CD8-positive, alpha-beta memory T cell (primary cell): ENCODE results near the gene CTIF. TPM values are rescaled to one million over a fixed set of nuclear protein-coding genes. Genes with fewer than 3 reads are reported as not detected.

Experiments used
- CTCF ChIA-PET: fragments of 350-600 bp; sonication (Branson Sonifier 250); formaldehyde crosslinking; loops from one replicate; lab custom pipeline; 2021; ENCODE audit warnings: antibody characterized with exemption; lab: Charles Lee
- POLR2A ChIA-PET: fragments of 350-600 bp; sonication (Branson Sonifier 250); formaldehyde crosslinking; loops from one replicate; lab custom pipeline; 2021; ENCODE audit warnings: antibody characterized with exemption; lab: Charles Lee
- DNase-seq, 5 donors: peaks; one replicate each; pipeline versions ENCODE4 v3.0.0 to v3.0.0-alpha.2; 2020 to 2022; ENCODE audit warnings: mixed read lengths in 1 of 5
- H3K27ac ChIP-seq: one replicate; pipeline ENCODE4 v1.7.0; 2013; ENCODE audit warnings: low read depth, mild to moderate bottlenecking, low read length, moderate library complexity
- H3K27me3 ChIP-seq: 2 replicates; pipeline ENCODE4 v1.7.0; 2013; ENCODE audit warnings: low read length, mild to moderate bottlenecking; ENCODE audit not compliant: insufficient read depth, poor library complexity, severe bottlenecking
- H3K36me3 ChIP-seq: 2 replicates; pipeline ENCODE4 v1.7.0; 2013; ENCODE audit warnings: mild to moderate bottlenecking, low read length, moderate library complexity; ENCODE audit not compliant: insufficient read depth
- H3K4me1 ChIP-seq: 2 replicates; pipeline ENCODE4 v1.7.0; 2013; ENCODE audit warnings: mild to moderate bottlenecking, low read length, moderate library complexity; ENCODE audit not compliant: insufficient read depth
- H3K4me3 ChIP-seq: 2 replicates; pipeline ENCODE4 v1.7.0; 2013; ENCODE audit warnings: mild to moderate bottlenecking, low read length
- H3K9me3 ChIP-seq: 2 replicates; pipeline ENCODE4 v1.7.0; 2013; ENCODE audit warnings: mild to moderate bottlenecking, low read length
- H3K27ac Mint-ChIP-seq, 8 donors: one replicate each; pipeline ENCODE4 v1.8.0; 2020 to 2021; ENCODE audit warnings: mixed read lengths in 8 of 8, mild to moderate bottlenecking in 6 of 8, inconsistent platforms in 3 of 8, moderate library complexity in 3 of 8
- H3K27me3 Mint-ChIP-seq, 2 donors: one replicate each; pipeline ENCODE4 v1.8.0; 2020 to 2021; ENCODE audit warnings: mixed read lengths in 2 of 2, mild to moderate bottlenecking in 1 of 2, moderate library complexity in 1 of 2
- H3K36me3 Mint-ChIP-seq, 3 donors: one replicate each; pipeline ENCODE4 v1.8.0; 2020 to 2021; ENCODE audit warnings: mixed read lengths in 3 of 3, inconsistent platforms in 1 of 3, mild to moderate bottlenecking in 1 of 3
- H3K4me1 Mint-ChIP-seq, 3 donors: one replicate each; pipeline ENCODE4 v1.8.0; 2020 to 2021; ENCODE audit warnings: mixed read lengths in 3 of 3, inconsistent platforms in 1 of 3, mild to moderate bottlenecking in 1 of 3
- H3K4me3 Mint-ChIP-seq, 7 donors: one replicate each; pipeline ENCODE4 v1.8.0; 2020 to 2021; ENCODE audit warnings: mixed read lengths in 7 of 7, mild to moderate bottlenecking in 6 of 7, moderate library complexity in 4 of 7, inconsistent platforms in 2 of 7
- H3K9me3 Mint-ChIP-seq, 5 donors: one replicate each; pipeline ENCODE4 v1.8.0; 2020 to 2022; ENCODE audit warnings: mixed read lengths in 5 of 5, mild to moderate bottlenecking in 3 of 5, moderate library complexity in 2 of 5, inconsistent platforms in 1 of 5
- polyA plus RNA-seq: library from polyadenylated mRNA; unstranded; fragments of 300-500 nt; fragmentation: Illumina TruSeq; gene quantifications from one replicate; pipeline ENCODE4 v1.2.3, GENCODE V29; 2021
- total RNA-seq, 2 experiments: library from RNA; stranded (reverse); gene quantifications; one replicate each; pipeline ENCODE4 v1.2.3, GENCODE V29; 2021

CTIF gene
- total and polyA plus RNA-seq, 3 experiments from 2014 or later, result 0.89 to 4.8 (median 4.2) TPM

DNA sequence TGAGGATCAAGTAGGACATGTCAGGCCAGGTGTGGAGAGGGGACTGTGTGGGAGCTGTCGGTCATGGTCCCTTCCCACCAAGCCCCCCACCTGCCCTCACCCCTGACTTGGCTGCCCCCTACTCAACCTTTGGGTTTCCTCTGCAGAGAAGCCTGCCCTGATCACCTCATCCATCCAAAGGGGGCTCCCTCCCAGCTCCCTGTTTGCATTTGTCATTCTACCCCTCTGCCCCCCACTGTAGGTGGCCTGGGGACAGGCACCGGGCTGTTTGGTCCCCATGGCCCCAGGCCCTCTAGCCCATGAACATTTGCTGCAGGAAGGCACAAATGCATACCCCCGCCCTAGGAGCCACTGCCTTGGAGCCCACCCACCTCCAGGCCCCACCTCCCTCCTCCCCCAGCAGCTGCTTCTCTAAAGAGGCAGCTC, 296.9 kb downstream of the CTIF start:
- no peaks in the 10 kb centered on the region for H3K27me3 ChIP-seq
- peak overlapping the region in 3 of 7 donors; percentile 32 to 90 (median 89) for H3K4me3 Mint-ChIP-seq
- no peaks in the 10 kb centered on the region for H3K9me3 Mint-ChIP-seq
- H3K4me3 ChIP-seq, result no peak overlapping the region
- H3K36me3 Mint-ChIP-seq, result no peaks in the 10 kb centered on the region
- peaks cover 85 to 100% (median 93%) of the 10 kb centered on the region in 3 donors for H3K4me1 Mint-ChIP-seq
- POLR2A ChIA-PET, result interaction anchor here (1.3 kb wide), 1 partner anchor 16 kb away, joined by 4 read pairs; no protein-coding TSS in a partner anchor
- CTCF ChIA-PET, result interaction anchor here (1.2 kb wide), 1 partner anchor 77 kb away, joined by 3 read pairs; no protein-coding TSS in a partner anchor
- DNase-seq, result peak in 1 of 5 donors; percentile 30
- H3K27ac ChIP-seq, result no peak overlapping the region
- H3K36me3 ChIP-seq, result no peaks in the 10 kb centered on the region
- peaks cover 92% of the 10 kb centered on the region for H3K4me1 ChIP-seq
- H3K27me3 Mint-ChIP-seq, result peaks cover 0 to 2% of the 10 kb centered on the region in 2 donors
- H3K9me3 ChIP-seq, result no peaks in the 10 kb centered on the region
- peak overlapping the region in 7 of 8 donors; percentile 79 to 99 (median 97) for H3K27ac Mint-ChIP-seq

DNA sequence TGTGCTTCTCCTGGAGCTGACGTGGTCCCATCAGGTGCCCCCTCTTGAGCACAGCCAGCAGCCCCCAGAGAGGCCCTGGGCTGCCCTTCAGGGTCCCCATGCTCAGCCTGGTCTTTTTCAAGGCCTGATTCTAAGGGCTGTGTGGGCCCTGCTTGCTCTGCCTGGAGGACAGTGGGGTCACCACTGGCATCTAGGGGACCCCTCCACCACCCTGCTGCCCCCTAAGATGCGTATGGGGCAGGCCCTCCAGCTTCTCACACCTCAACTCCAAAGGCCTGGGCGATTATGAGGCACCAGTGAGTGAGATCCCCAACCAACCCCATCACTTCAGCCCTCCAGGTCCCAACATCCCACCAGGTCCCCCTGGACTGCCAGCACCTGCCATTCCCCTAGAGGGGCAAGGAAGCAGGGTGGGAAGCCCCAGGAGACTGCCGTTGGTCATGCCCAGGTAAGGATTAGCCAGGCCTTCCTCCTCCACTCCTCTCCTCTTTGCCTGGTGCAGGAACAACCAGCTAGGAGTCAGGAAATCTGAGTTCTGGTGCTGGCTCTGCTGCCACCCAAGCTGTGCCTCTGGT, 297.5 kb downstream of the CTIF start:
- Histone ChIP-seq H3K9me3 (no peaks in the 10 kb centered on the region), H3K27me3 (no peaks in the 10 kb centered on the region), H3K4me3 (no peak overlapping the region), H3K36me3 (no peaks in the 10 kb centered on the region), H3K4me1 (peaks cover 93% of the 10 kb centered on the region), H3K27ac (no peak overlapping the region)
- Mint-ChIP-seq H3K4me3 (peak overlapping the region in 1 of 7 donors; percentile 41), H3K36me3 (no peaks in the 10 kb centered on the region), H3K27ac (peak overlapping the region in 7 of 8 donors; percentile 59 to 99 (median 91)), H3K9me3 (no peaks in the 10 kb centered on the region), H3K27me3 (peaks cover 0 to 2% of the 10 kb centered on the region in 2 donors), H3K4me1 (peaks cover 84 to 100% (median 92%) of the 10 kb centered on the region in 3 donors)
- ChIA-PET CTCF (interaction anchor here (1.2 kb wide), 1 partner anchor 77 kb away, joined by 3 read pairs; no protein-coding TSS in a partner anchor), POLR2A (no interaction called here)
- DNase-seq, result peak in 1 of 5 donors; percentile 25

- Histone ChIP-seq H3K27me3 (no peaks in the 10 kb centered on the region), H3K4me3 (no peak overlapping the region), H3K4me1 (peaks cover 96% of the 10 kb centered on the region), H3K36me3 (no peaks in the 10 kb centered on the region), H3K27ac (no peak overlapping the region), H3K9me3 (no peaks in the 10 kb centered on the region)
- DNase-seq, result peak in 1 of 5 donors; percentile 46
- Mint-ChIP-seq H3K4me1 (peaks cover 81 to 100% (median 92%) of the 10 kb centered on the region in 3 donors), H3K27ac (peak overlapping the region; percentile 77 to 98 (median 92)), H3K9me3 (no peaks in the 10 kb centered on the region), H3K27me3 (peaks cover 0 to 2% of the 10 kb centered on the region in 2 donors), H3K4me3 (peak overlapping the region in 3 of 7 donors; percentile 33 to 59 (median 36)), H3K36me3 (no peaks in the 10 kb centered on the region)
- ChIA-PET CTCF (no interaction called here), POLR2A (no interaction called here)
These were observed 298.2 kb downstream of the CTIF start for GRCh38 chr18:48836806-48837615.

DNA sequence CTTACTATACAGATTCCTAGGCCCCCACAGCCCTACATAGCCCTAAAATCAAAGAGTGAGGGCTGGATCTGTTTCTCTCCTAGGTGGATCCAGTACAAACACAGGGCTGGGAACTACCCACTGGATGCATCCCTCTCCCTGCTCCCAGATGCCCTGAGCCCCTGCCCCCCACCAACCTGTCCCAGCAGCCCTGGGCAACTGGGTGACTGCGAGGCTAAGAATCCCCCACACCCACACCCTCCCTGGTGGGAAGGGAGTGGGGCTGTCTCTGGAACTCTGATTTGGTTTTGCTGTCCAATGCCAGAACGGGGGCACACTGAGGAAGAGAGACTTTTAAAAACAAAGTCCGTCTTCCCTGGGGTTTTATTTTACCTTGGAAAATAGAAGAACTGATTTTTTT, 298.8 kb downstream of the CTIF start:
- H3K27me3 Mint-ChIP-seq, result peaks cover 0 to 2% of the 10 kb centered on the region in 2 donors
- ChIA-PET CTCF (no interaction called here), POLR2A (no interaction called here)
- Histone ChIP-seq H3K4me1 (peaks cover 96% of the 10 kb centered on the region), H3K27me3 (no peaks in the 10 kb centered on the region), H3K9me3 (no peaks in the 10 kb centered on the region), H3K4me3 (no peak overlapping the region), H3K27ac (no peak overlapping the region), H3K36me3 (no peaks in the 10 kb centered on the region)
- peaks cover 81 to 100% (median 93%) of the 10 kb centered on the region in 3 donors for H3K4me1 Mint-ChIP-seq
- H3K27ac Mint-ChIP-seq, result peak overlapping the region in 7 of 8 donors; percentile 60 to 98 (median 93)
- peak overlapping the region in 3 of 7 donors; percentile 33 to 65 (median 59) for H3K4me3 Mint-ChIP-seq
- peak in 1 of 5 donors; percentile 17 for DNase-seq
- no peaks in the 10 kb centered on the region for H3K36me3 Mint-ChIP-seq
- no peaks in the 10 kb centered on the region for H3K9me3 Mint-ChIP-seq

- Mint-ChIP-seq H3K4me3 (peak overlapping the region in 5 of 7 donors; percentile 37 to 90 (median 65)), H3K36me3 (no peaks in the 10 kb centered on the region), H3K9me3 (no peaks in the 10 kb centered on the region), H3K27ac (peak overlapping the region; percentile 89 to 98 (median 93)), H3K27me3 (peaks cover 0 to 2% of the 10 kb centered on the region in 2 donors), H3K4me1 (peaks cover 81 to 100% (median 90%) of the 10 kb centered on the region in 3 donors)
- no peak overlapping the region for H3K4me3 ChIP-seq
- CTCF ChIA-PET, result no interaction called here
- H3K4me1 ChIP-seq, result peaks cover 96% of the 10 kb centered on the region
- no peaks in the 10 kb centered on the region for H3K36me3 ChIP-seq
- no peak overlapping the region for H3K27ac ChIP-seq
- H3K9me3 ChIP-seq, result no peaks in the 10 kb centered on the region
- H3K27me3 ChIP-seq, result no peaks in the 10 kb centered on the region
- peak in 1 of 5 donors; percentile 36 for DNase-seq
- POLR2A ChIA-PET, result no interaction called here
These were observed 299.4 kb downstream of the CTIF start for GRCh38 chr18:48838166-48838775.

GRCh38 chr18:48838921-48839818, 300.3 kb downstream of the CTIF start:
- no peaks in the 10 kb centered on the region for H3K36me3 ChIP-seq
- Mint-ChIP-seq H3K4me1 (peaks cover 81 to 100% (median 90%) of the 10 kb centered on the region in 3 donors), H3K9me3 (no peaks in the 10 kb centered on the region), H3K27ac (peak overlapping the region; percentile 89 to 98 (median 94)), H3K4me3 (peak overlapping the region; percentile 23 to 90 (median 73)), H3K27me3 (peaks cover 0 to 2% of the 10 kb centered on the region in 2 donors), H3K36me3 (no peaks in the 10 kb centered on the region)
- CTCF ChIA-PET, result no interaction called here
- H3K4me3 ChIP-seq, result no peak overlapping the region
- peak in 1 of 5 donors; percentile 53 for DNase-seq
- peaks cover 97% of the 10 kb centered on the region for H3K4me1 ChIP-seq
- H3K9me3 ChIP-seq, result no peaks in the 10 kb centered on the region
- no peaks in the 10 kb centered on the region for H3K27me3 ChIP-seq
- no peak overlapping the region for H3K27ac ChIP-seq
- POLR2A ChIA-PET, result interaction anchor here (0.5 kb wide), 1 partner anchor 29 kb away, joined by 3 read pairs; no protein-coding TSS in a partner anchor
